Sigmoid colon (tissue), 4 donors: ENCODE data around the gene YWHAG.

ENCODE experiments used
- EP300 ChIP-seq, 4 donors: sonication (generic); formaldehyde crosslinking; IDR thresholded peaks; one replicate each; pipeline ENCODE4 v1.6.1; 2017; ENCODE audit warnings: antibody characterized with exemption in 4 of 4
- POLR2A ChIP-seq, 2 donors: fragments of 450-650 bp; IDR thresholded peaks; one replicate each; pipeline ENCODE4 v1.6.1; 2016; ENCODE audit warnings: antibody characterized with exemption in 2 of 2, mild to moderate bottlenecking in 2 of 2, moderate library complexity in 2 of 2
- POLR2AphosphoS5 ChIP-seq, 4 donors: sonication (generic); formaldehyde crosslinking; IDR thresholded peaks; one replicate each; pipeline ENCODE4 v1.6.1; 2017; ENCODE audit warnings: antibody characterized with exemption in 4 of 4
- TF ChIP-seq, protein P1 (sequence below), 4 experiments: fragments of 450-650 bp in 3 of 4; fragments of 200-600 bp in 1 of 4; IDR thresholded peaks; one replicate each; pipeline ENCODE4 v1.5.1; 2016 to 2019; ENCODE audit warnings: antibody characterized with exemption in 4 of 4, mild to moderate bottlenecking in 3 of 4, moderate library complexity in 2 of 4

GRCh38 chr7:76337147-76337546, 21.6 kb downstream of the YWHAG start:
- TF ChIP-seq, protein P1, sequence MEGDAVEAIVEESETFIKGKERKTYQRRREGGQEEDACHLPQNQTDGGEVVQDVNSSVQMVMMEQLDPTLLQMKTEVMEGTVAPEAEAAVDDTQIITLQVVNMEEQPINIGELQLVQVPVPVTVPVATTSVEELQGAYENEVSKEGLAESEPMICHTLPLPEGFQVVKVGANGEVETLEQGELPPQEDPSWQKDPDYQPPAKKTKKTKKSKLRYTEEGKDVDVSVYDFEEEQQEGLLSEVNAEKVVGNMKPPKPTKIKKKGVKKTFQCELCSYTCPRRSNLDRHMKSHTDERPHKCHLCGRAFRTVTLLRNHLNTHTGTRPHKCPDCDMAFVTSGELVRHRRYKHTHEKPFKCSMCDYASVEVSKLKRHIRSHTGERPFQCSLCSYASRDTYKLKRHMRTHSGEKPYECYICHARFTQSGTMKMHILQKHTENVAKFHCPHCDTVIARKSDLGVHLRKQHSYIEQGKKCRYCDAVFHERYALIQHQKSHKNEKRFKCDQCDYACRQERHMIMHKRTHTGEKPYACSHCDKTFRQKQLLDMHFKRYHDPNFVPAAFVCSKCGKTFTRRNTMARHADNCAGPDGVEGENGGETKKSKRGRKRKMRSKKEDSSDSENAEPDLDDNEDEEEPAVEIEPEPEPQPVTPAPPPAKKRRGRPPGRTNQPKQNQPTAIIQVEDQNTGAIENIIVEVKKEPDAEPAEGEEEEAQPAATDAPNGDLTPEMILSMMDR (IDR thresholded peaks at IDR 0.05), result no peak
- TF ChIP-seq POLR2AphosphoS5 (IDR thresholded peaks at IDR 0.05) (no peak), EP300 (IDR thresholded peaks at IDR 0.05) (no peak), POLR2A (IDR thresholded peaks at IDR 0.05) (no peak)
